C4-2B (cell line): ENCODE results near the gene PRPSAP1.

ENCODE experiments used
- H3K27ac ChIP-seq: fragments of 450-650 bp; 2 replicates; pipeline ENCODE4 v1.5.1; 2017
- CTCF ChIP-seq: fragments of 450-650 bp; conservative IDR thresholded peaks from 2 replicates; pipeline ENCODE4 v1.5.1; 2017; ENCODE audit warnings: mild to moderate bottlenecking
- ZFX ChIP-seq: fragments of 450-650 bp; IDR thresholded peaks from 2 replicates; pipeline ENCODE4 v1.6.1; 2017

Gene PRPSAP1

GRCh38 chr17:76266244-76266938 is 87.3 kb downstream of the PRPSAP1 start:
- peak overlapping the region; percentile 82 for H3K27ac ChIP-seq
- TF ChIP-seq ZFX, result no peak
- no peak for TF ChIP-seq CTCF

- 0 out of 2 replicates have a peak, but pooled peaks have one; percentile 42 for TF ChIP-seq ZFX
- no peak for TF ChIP-seq CTCF
- peak overlapping the region; percentile 82 for H3K27ac ChIP-seq
These were observed 88.0 kb downstream of the PRPSAP1 start for GRCh38 chr17:76265624-76266243.

- TF ChIP-seq CTCF (no peak), ZFX (peak; percentile 46; the same call in 1 of the 2 replicates)
- H3K27ac ChIP-seq, result peak within 1 kb of the TSS; percentile 82
These were observed 88.7 kb downstream of the PRPSAP1 start, which contains the start of gene UBALD2 for GRCh38 chr17:76264755-76265623. Gene UBALD2, plus strand, starts transcription at chr17:76265348. Its CDS starts 158 bp downstream, at chr17:76265506.

GRCh38 chr17:76264425-76264754 is 89.3 kb downstream of the PRPSAP1 start:
- peak overlapping the region; percentile 80; the same call in 1 of the 2 replicates for H3K27ac ChIP-seq
- TF ChIP-seq CTCF (no peak), ZFX (no peak)

- peak overlapping the region; percentile 80 for H3K27ac ChIP-seq
These were observed 89.8 kb downstream of the PRPSAP1 start for GRCh38 chr17:76263896-76264295.

GRCh38 chr17:76262732-76263344 is 90.9 kb downstream of the PRPSAP1 start:
- no peak for TF ChIP-seq CTCF
- TF ChIP-seq ZFX, result no peak
- peak overlapping the region; percentile 80 for H3K27ac ChIP-seq

More at GRCh38 chr17:76263896-76264295, 89.8 kb downstream of the PRPSAP1 start:
- no peak for TF ChIP-seq ZFX

- TF ChIP-seq CTCF (no peak), ZFX (no peak)
- peak overlapping the region; percentile 80 for H3K27ac ChIP-seq
These were observed 92.1 kb downstream of the PRPSAP1 start for GRCh38 chr17:76261421-76262215.
